ENCODE results near the gene TRANK1. TPM values are rescaled to one million over a fixed set of nuclear protein-coding genes. Genes with fewer than 3 reads are reported as not detected.

The TRANK1 gene
- total and polyA plus RNA-seq, 2 of the 8 experiments (the other 6 are each of a cell fraction or from before 2014, with no cell fraction given): 2.9 to 8.8 TPM

- Histone ChIP-seq H2BK20ac (ENCODE audit: low read length) (no peak overlapping the region), H3K27ac (ENCODE audit: low read depth, low read length) (no peak overlapping the region), H4K5ac (ENCODE audit: insufficient read length, low read depth, low read length) (no peak overlapping the region), H2AK5ac (ENCODE audit: low read depth, low read length) (no peak overlapping the region), H3K36me3 (ENCODE audit: control insufficient read depth in 2 of 4, insufficient read depth in 4 of 4, low read length in 3 of 4) (no peaks in the 10 kb centered on the region), H3K4me2 (ENCODE audit: insufficient read depth in 1 of 2, low read depth in 2 of 2, low read length in 2 of 2) (no peak overlapping the region), H2BK12ac (ENCODE audit: low read depth, low read length) (no peak overlapping the region), H3K79me1 (ENCODE audit: low read depth, low read length) (no peaks in the 10 kb centered on the region), H2BK5ac (ENCODE audit: low read depth, low read length) (no peak overlapping the region), H4K20me1 (replicated peaks in 1 of 2; ENCODE audit: control insufficient read depth in 1 of 2, insufficient read depth in 2 of 2, low read length in 2 of 2) (no peaks in the 10 kb centered on the region), H3K27me3 (replicated peaks in 1 of 4; ENCODE audit: control insufficient read depth in 3 of 4, extremely low read depth in 1 of 4, insufficient read depth in 3 of 4, low read length in 3 of 4) (no peaks in the 10 kb centered on the region), H3K56ac (replicated peaks; ENCODE audit: insufficient read length, low read depth, low read length) (no peak overlapping the region), H3K4me3 (ENCODE audit: extremely low read depth in 1 of 4, insufficient read depth in 2 of 4, low read depth in 3 of 4, low read length in 4 of 4) (no peak overlapping the region), H2BK120ac (replicated peaks; ENCODE audit: low read depth, low read length) (no peak overlapping the region), H3K4me1 (replicated peaks in 1 of 4; ENCODE audit: control insufficient read depth in 3 of 4, insufficient read depth in 4 of 4, low read length in 3 of 4) (peaks cover 0 to 3% (median 0%) of the 10 kb centered on the region in 4 experiments; a peak in 1 of 7 replicates), H3K23ac (ENCODE audit: insufficient read length) (no peak overlapping the region), H2AFZ (ENCODE audit: low read length) (no peak overlapping the region), H4K8ac (ENCODE audit: extremely low read depth, insufficient read depth, low read length) (no peak overlapping the region), H3K79me2 (ENCODE audit: control insufficient read depth in 1 of 2, insufficient read depth in 2 of 2, low read length in 2 of 2) (no peaks in the 10 kb centered on the region), H3K9me3 (ENCODE audit: insufficient read depth in 2 of 2, low read depth in 1 of 2, low read length in 1 of 2) (no peaks in the 10 kb centered on the region), H3K14ac (ENCODE audit: insufficient read length) (no peak overlapping the region), H4K91ac (replicated peaks; ENCODE audit: insufficient read length, low read length) (no peak overlapping the region), H3K9ac (replicated peaks in 1 of 4; ENCODE audit: extremely low read depth in 1 of 4, low read depth in 3 of 4, low read length in 3 of 4) (no peak overlapping the region), H3K23me2 (ENCODE audit: low read depth, low read length) (no peaks in the 10 kb centered on the region), H3K4ac (replicated peaks; ENCODE audit: insufficient read length, low read depth, low read length) (no peak overlapping the region), H3K18ac (ENCODE audit: extremely low read depth, low read length) (no peak overlapping the region), H2BK15ac (ENCODE audit: low read length) (no peak overlapping the region)
- WGBS, 2 experiments (ENCODE audit: extremely low coverage in 1 of 2, insufficient coverage in 1 of 2, insufficient read length in 1 of 2, insufficient replicate concordance in 2 of 2, low coverage in 1 of 2, low lambda C conversion rate in 2 of 2, missing lambda C conversion rate in 1 of 2): 12% methylated on average over 2 of the region's 2 CpGs; no CpG with 5 or more reads in 1 of the 2 experiments
- ChIA-PET POLR2A (ENCODE audit: partially characterized antibody) (interaction anchor here (0.6 to 1.1 kb wide), 5 partner anchors 14 to 94 kb away, joined by 3 read pairs; no protein-coding TSS in a partner anchor), CTCF (ENCODE audit: partially characterized antibody) (interaction anchor here (0.6 to 9.3 kb wide), 44 partner anchors 9 to 571 kb away, joined by 3 to 85 read pairs (median 6); partner anchors contain the start of genes EPM2AIP1 and MLH1)
- FAIRE-seq: peak; percentile 100
- peak; percentile 23 to 67 for DNase-seq (ENCODE audit: low read depth in 1 of 2, low spot score in 2 of 2)
- TF ChIP-seq KDM5A (IDR thresholded peaks at IDR 0.05; ENCODE audit: low read length): no peak
- peak; percentile 8 to 88 (median 87) for TF ChIP-seq CTCF (IDR thresholded peaks at IDR 0.05; ENCODE audit: control extremely low read depth in 1 of 3, insufficient read depth in 1 of 3, low read depth in 1 of 3, low read length in 3 of 3)
- TF ChIP-seq MAX (IDR thresholded peaks at IDR 0.05): no peak
- TF ChIP-seq FOSL1 (IDR thresholded peaks at IDR 0.05; ENCODE audit: insufficient read depth, low read depth, low read length): no peak
- TF ChIP-seq RAD21 (IDR thresholded peaks at IDR 0.05 in 1 of 2, conservative IDR thresholded peaks at IDR 0.05 in 1 of 2; ENCODE audit: low read depth in 2 of 2, low read length in 2 of 2): peak; percentile 89
- no peak for TF ChIP-seq TCF12 (IDR thresholded peaks at IDR 0.05; ENCODE audit: low read depth, low read length)
- no peak for TF ChIP-seq ATF3 (IDR thresholded peaks at IDR 0.05; ENCODE audit: insufficient read depth, low read depth, low read length)
These were observed 76.0 kb downstream of the TRANK1 start for GRCh38 chr3:36868614-36869436.

All from H1 (cell line).